Naive thymus-derived CD4-positive, alpha-beta T cell (primary cell): ENCODE measurements around the gene RAET1G. TPM values are rescaled to one million over a fixed set of nuclear protein-coding genes. Genes with fewer than 3 reads are reported as not detected.
"Not testable (repeated sequence)": the region's sequence is repeated elsewhere in the genome, so short reads cannot be mapped to it uniquely, and the experiment has no call there.

Experiments used
- ATAC-seq: fragments of 150-1000 bp; cut with Tn5 transposase; 2 replicates; pipeline ENCODE4 v1.10.0; 2021; ENCODE audit warnings: mild to moderate bottlenecking, moderate library complexity
- CTCF ChIA-PET: fragments of 350-600 bp; sonication (Branson Sonifier 250); formaldehyde crosslinking; loops from one replicate; lab custom pipeline; 2021; ENCODE audit warnings: antibody characterized with exemption; lab: Charles Lee
- POLR2A ChIA-PET: fragments of 350-600 bp; sonication (Branson Sonifier 250); formaldehyde crosslinking; loops from one replicate; lab custom pipeline; 2021; ENCODE audit warnings: antibody characterized with exemption, inconsistent platforms; lab: Charles Lee
- DNase-seq, 9 donors: peaks; one replicate each; pipeline versions ENCODE4 v3.0.0 to v3.0.0-alpha.2; 2020 to 2022; ENCODE audit warnings: mixed read lengths in 1 of 9
- H3K27ac ChIP-seq: one replicate; pipeline ENCODE4 v1.7.0; 2013; ENCODE audit warnings: mild to moderate bottlenecking, low read depth, low read length, moderate library complexity
- H3K27me3 ChIP-seq, 2 donors: one replicate each; pipeline ENCODE4 v1.7.0; 2013; ENCODE audit warnings: low read length in 2 of 2, mild to moderate bottlenecking in 2 of 2, moderate library complexity in 2 of 2; ENCODE audit not compliant: control insufficient read depth in 2 of 2, insufficient read depth in 2 of 2
- H3K36me3 ChIP-seq, 3 experiments: 1 replicate in 2 of 3; 2 replicates in 1 of 3; pipeline ENCODE4 v1.7.0; 2013; ENCODE audit warnings: low read length in 3 of 3, mild to moderate bottlenecking in 3 of 3, moderate library complexity in 1 of 3; ENCODE audit not compliant: insufficient read depth in 3 of 3, control insufficient read depth in 2 of 3
- H3K4me1 ChIP-seq, 2 donors: one replicate each; pipeline ENCODE4 v1.7.0; 2013; ENCODE audit warnings: low read length in 2 of 2, mild to moderate bottlenecking in 2 of 2, moderate library complexity in 1 of 2; ENCODE audit not compliant: control insufficient read depth in 2 of 2, insufficient read depth in 2 of 2
- H3K4me3 ChIP-seq: 2 replicates; pipeline ENCODE4 v1.7.0; 2013; ENCODE audit warnings: mild to moderate bottlenecking, low read length
- H3K9me3 ChIP-seq, 3 experiments: 1 replicate in 2 of 3; 2 replicates in 1 of 3; pipeline ENCODE4 v1.7.0; 2013; ENCODE audit warnings: low read length in 3 of 3; ENCODE audit not compliant: control insufficient read depth in 2 of 3
- H3K27ac Mint-ChIP-seq, 9 donors: one replicate each; pipeline ENCODE4 v1.8.0; 2020 to 2022; ENCODE audit warnings: mixed read lengths in 9 of 9, mild to moderate bottlenecking in 8 of 9, moderate library complexity in 5 of 9, inconsistent platforms in 2 of 9
- H3K27me3 Mint-ChIP-seq, 5 donors: one replicate each; pipeline ENCODE4 v1.8.0; 2021 to 2022; ENCODE audit warnings: mixed read lengths in 5 of 5, mild to moderate bottlenecking in 1 of 5
- H3K36me3 Mint-ChIP-seq, 5 donors: one replicate each; pipeline ENCODE4 v1.8.0; 2020 to 2022; ENCODE audit warnings: mixed read lengths in 5 of 5, mild to moderate bottlenecking in 3 of 5, inconsistent platforms in 1 of 5
- H3K4me1 Mint-ChIP-seq, 7 donors: one replicate each; pipeline ENCODE4 v1.8.0; 2020 to 2022; ENCODE audit warnings: mixed read lengths in 7 of 7, mild to moderate bottlenecking in 3 of 7, inconsistent platforms in 1 of 7
- H3K4me3 Mint-ChIP-seq, 10 donors: one replicate each; pipeline ENCODE4 v1.8.0; 2020 to 2022; ENCODE audit warnings: mild to moderate bottlenecking in 10 of 10, mixed read lengths in 10 of 10, moderate library complexity in 6 of 10, inconsistent platforms in 2 of 10
- H3K9me3 Mint-ChIP-seq, 11 donors: one replicate each; pipeline ENCODE4 v1.8.0; 2020 to 2022; ENCODE audit warnings: mixed read lengths in 11 of 11, mild to moderate bottlenecking in 4 of 11, inconsistent platforms in 1 of 11, moderate library complexity in 1 of 11
- intact Hi-C, 2 donors: fragments of 100-400 bp; cut with micrococcal nuclease; formaldehyde crosslinking; loops; one replicate each; pipeline ENCODE4 v1.15.1; 2023
- polyA plus RNA-seq, 2 donors: library from polyadenylated mRNA; unstranded; fragments of 300-500 nt; fragmentation: Illumina TruSeq; gene quantifications; one replicate each; pipeline ENCODE4 v1.2.3, GENCODE V29; 2021
- total RNA-seq, 6 experiments: library from RNA in 5 of 6; stranded (reverse) in 5 of 6; gene quantifications; 1 replicate in 5 of 6; 2 replicates in 1 of 6; pipeline ENCODE4 v1.2.3 and lab custom pipeline; 2021 to 2026

Gene RAET1G
- total and polyA plus RNA-seq, 7 experiments from 2014 or later: not detected

DNA sequence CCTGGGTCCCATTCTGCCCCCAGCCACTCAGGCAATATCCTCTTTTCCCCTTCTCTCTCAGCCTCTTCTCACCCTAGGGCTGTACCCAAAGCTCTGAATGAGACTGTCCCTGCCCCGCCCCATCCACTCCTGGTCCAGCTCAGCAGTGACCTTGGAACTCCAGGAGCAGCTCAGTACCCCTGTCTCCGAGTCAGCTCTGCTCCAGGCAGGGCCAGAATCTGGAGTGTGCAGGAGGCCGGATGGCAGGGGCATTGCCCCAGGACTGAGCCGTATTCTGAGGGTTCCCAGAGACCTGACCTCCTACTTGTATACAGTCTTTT lies 2.0 kb upstream of the RAET1G start:
- H3K36me3 Mint-ChIP-seq: no peaks in the 10 kb centered on the region

DNA sequence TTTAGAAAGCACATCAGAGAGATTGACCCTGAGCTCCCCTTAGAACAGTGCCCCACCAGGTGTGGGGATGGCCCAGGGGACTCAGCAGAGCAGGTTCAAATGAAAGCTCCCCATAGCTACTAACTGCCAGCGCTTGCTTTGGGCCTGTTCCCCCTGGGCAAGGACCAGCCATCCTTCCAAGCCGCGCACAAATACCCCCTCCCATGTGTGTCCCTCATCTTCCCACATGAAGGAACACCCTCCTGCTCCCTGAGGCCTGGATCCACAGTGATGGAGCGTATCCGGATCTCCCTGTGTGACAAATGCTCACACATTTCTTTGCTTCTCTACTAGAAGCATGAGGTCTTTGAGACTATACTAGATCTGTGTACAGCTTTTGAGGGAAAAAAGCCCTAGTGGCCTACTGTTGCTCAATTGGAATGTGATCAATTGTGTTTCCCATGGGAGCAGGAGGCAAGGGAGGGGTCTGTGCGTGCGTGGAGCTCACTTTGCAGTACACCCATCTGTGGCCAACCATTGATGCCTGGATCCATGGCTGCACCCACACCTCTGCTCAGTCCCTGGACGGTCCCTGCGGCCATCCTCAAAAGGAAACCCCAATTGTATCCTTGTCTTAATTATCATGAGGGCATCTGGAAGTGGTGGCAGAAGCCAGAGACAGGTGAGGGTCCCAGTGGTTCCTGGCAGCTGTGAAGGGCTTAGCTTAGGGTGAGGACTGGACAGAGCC lies 1.4 kb upstream of the RAET1G start:
- Mint-ChIP-seq H3K27ac (peak overlapping the region in 1 of 9 donors; percentile 67), H3K4me3 (peak overlapping the region; percentile 8 to 89 (median 76)), H3K9me3 (peaks cover 0 to 6% (median 0%) of the 10 kb centered on the region in 11 donors), H3K36me3 (no peaks in the 10 kb centered on the region), H3K27me3 (peaks cover 80 to 90% (median 87%) of the 10 kb centered on the region in 5 donors), H3K4me1 (peaks cover 18 to 30% (median 26%) of the 10 kb centered on the region in 7 donors)
- CTCF ChIA-PET: interaction anchor here (0.6 to 1.5 kb wide), 4 partner anchors 8 to 178 kb away, joined by 3 to 5 read pairs (median 3); partner anchors contain the start of gene NUP43
- Histone ChIP-seq H3K9me3 (no peaks in the 10 kb centered on the region), H3K4me1 (peaks cover 6 to 7% of the 10 kb centered on the region in 2 donors), H3K27me3 (peaks cover 16% of the 10 kb centered on the region in 2 donors), H3K27ac (no peak overlapping the region), H3K36me3 (no peaks in the 10 kb centered on the region), H3K4me3 (no peak overlapping the region)
- no peak for DNase-seq
- intact Hi-C loops: loop anchor here in 1 of 2 donors (10.0 kb wide), 1 partner anchor 900 kb away; no protein-coding TSS in a partner anchor
- POLR2A ChIA-PET: interaction anchor here (0.6 kb wide), 1 partner anchor 88 kb away, joined by 4 read pairs; no protein-coding TSS in a partner anchor
- ATAC-seq: no peak

More for the DNA sequence above, 2.0 kb upstream of the RAET1G start:
- Mint-ChIP-seq H3K4me1 (peaks cover 18 to 30% (median 26%) of the 10 kb centered on the region in 7 donors), H3K27ac (no peak overlapping the region), H3K9me3 (peaks cover 0 to 6% (median 0%) of the 10 kb centered on the region in 11 donors), H3K4me3 (peak overlapping the region in 4 of 10 donors; percentile 8 to 89 (median 67)), H3K27me3 (peaks cover 85 to 92% (median 88%) of the 10 kb centered on the region in 5 donors)
- H3K27me3 ChIP-seq: peaks cover 21% of the 10 kb centered on the region in 2 donors
- no peaks in the 10 kb centered on the region for H3K36me3 ChIP-seq
- ChIA-PET POLR2A (interaction anchor here (0.6 kb wide), 1 partner anchor 87 kb away, joined by 4 read pairs; no protein-coding TSS in a partner anchor), CTCF (interaction anchor here (0.6 to 1.3 kb wide), 4 partner anchors 8 to 179 kb away, joined by 3 to 5 read pairs (median 3); partner anchors contain the start of gene NUP43)
- H3K9me3 ChIP-seq: no peaks in the 10 kb centered on the region
- H3K27ac ChIP-seq: no peak overlapping the region
- no peak overlapping the region for H3K4me3 ChIP-seq
- intact Hi-C loops: loop anchor here (1.0 to 10.0 kb wide), 4 partner anchors 43 to 900 kb away; partner anchors contain the start of gene GINM1 (in 1 of the 2)
- H3K4me1 ChIP-seq: peaks cover 6 to 7% of the 10 kb centered on the region in 2 donors
- ATAC-seq (no peak), DNase-seq (no peak)

DNA sequence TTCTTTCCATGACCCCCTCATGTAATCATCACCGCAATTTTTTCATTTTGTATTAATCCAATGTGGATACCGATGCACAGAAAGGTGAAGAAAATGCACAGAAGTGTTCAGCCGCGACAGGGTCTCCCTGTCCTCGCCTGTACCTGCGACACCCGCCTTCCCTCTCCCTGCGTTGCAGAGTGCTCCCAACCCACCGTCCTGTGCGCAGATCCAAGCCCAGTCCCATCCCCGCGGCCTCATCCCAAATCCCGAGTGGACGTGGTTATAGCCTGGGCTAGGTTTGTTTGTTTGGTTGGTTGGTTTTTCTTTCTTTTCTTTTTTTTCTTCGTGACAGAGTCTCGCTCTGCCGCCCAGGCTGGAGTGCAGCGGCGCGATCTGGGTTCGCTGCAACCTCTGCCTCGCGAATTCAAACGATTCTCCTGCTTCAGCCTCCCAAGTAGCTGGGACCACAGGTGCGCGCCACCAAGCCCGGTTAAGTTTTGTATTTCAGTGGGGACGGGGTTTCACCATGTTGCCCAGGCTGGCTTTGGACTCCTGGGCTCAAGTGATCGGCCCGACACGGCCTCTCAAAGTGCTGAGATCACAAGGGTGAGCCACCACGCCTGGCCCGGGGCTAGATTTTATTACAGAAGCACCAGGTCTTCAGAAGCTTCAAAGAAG lies 536 bp upstream of the RAET1G start:
- ChIA-PET CTCF (interaction anchor here (1.5 kb wide), 1 partner anchor 87 kb away, joined by 3 read pairs; no protein-coding TSS in a partner anchor), POLR2A (no interaction called here)
- peaks cover 75 to 88% (median 83%) of the 10 kb centered on the region in 5 donors for H3K27me3 Mint-ChIP-seq
- intact Hi-C loops: loop anchor here (1.0 to 10.0 kb wide), 4 partner anchors 27 to 899 kb away; partner anchors contain the start of gene PPIL4 (in 1 of the 2)
- ATAC-seq: peak; percentile 16
- H3K4me1 Mint-ChIP-seq: peaks cover 18 to 30% (median 26%) of the 10 kb centered on the region in 7 donors
- H3K27ac Mint-ChIP-seq: peak overlapping the region in 3 of 9 donors; percentile 16 to 68 (median 52)
- Histone ChIP-seq H3K27ac (no peak overlapping the region), H3K4me3 (peak overlapping the region; percentile 65), H3K36me3 (no peaks in the 10 kb centered on the region), H3K4me1 (peaks cover 6 to 7% of the 10 kb centered on the region in 2 donors), H3K27me3 (peaks cover 16% of the 10 kb centered on the region in 2 donors), H3K9me3 (no peaks in the 10 kb centered on the region)
- peak overlapping the region; percentile 82 to 89 (median 86) for H3K4me3 Mint-ChIP-seq
- no peak for DNase-seq
- no peaks in the 10 kb centered on the region for H3K36me3 Mint-ChIP-seq
- H3K9me3 Mint-ChIP-seq: peaks cover 0 to 2% (median 0%) of the 10 kb centered on the region in 11 donors

- H3K27ac ChIP-seq, DNase-seq, H3K36me3 Mint-ChIP-seq, H3K4me3 ChIP-seq, H3K36me3 ChIP-seq, H3K9me3 Mint-ChIP-seq, H3K27ac Mint-ChIP-seq, H3K9me3 ChIP-seq, ATAC-seq, H3K4me1 ChIP-seq, CTCF ChIA-PET, POLR2A ChIA-PET: not testable (repeated sequence)
- peaks cover 16% of the 10 kb centered on the region in 2 donors for H3K27me3 ChIP-seq
- intact Hi-C loops: loop anchor here (2.0 to 10.0 kb wide), 2 partner anchors 375 to 897 kb away; partner anchors contain the start of gene PPIL4 (in 1 of the 2)
- peak overlapping the region; percentile 53 to 89 (median 64) for H3K4me3 Mint-ChIP-seq
- peaks cover 18 to 30% (median 26%) of the 10 kb centered on the region in 7 donors for H3K4me1 Mint-ChIP-seq
- H3K27me3 Mint-ChIP-seq: peaks cover 62 to 75% (median 70%) of the 10 kb centered on the region in 5 donors
Measured at GRCh38 chr6:149922091-149922490, 830 bp downstream of the RAET1G start.

GRCh38 chr6:149921361-149921760 lies 1.6 kb downstream of the RAET1G start:
- Mint-ChIP-seq H3K4me1 (peaks cover 16 to 28% (median 24%) of the 10 kb centered on the region in 7 donors), H3K36me3 (no peaks in the 10 kb centered on the region), H3K4me3 (peak overlapping the region in 5 of 10 donors; percentile 0 to 89 (median 58)), H3K9me3 (peaks cover 0 to 2% (median 0%) of the 10 kb centered on the region in 11 donors), H3K27me3 (peaks cover 59 to 74% (median 68%) of the 10 kb centered on the region in 5 donors), H3K27ac (no peak overlapping the region)
- H3K36me3 ChIP-seq: no peaks in the 10 kb centered on the region
- no peaks in the 10 kb centered on the region for H3K9me3 ChIP-seq
- ChIA-PET POLR2A (no interaction called here), CTCF (no interaction called here)
- intact Hi-C loops: loop anchor here in 1 of 2 donors (10.0 kb wide), 1 partner anchor 897 kb away; no protein-coding TSS in a partner anchor
- peaks cover 11 to 12% of the 10 kb centered on the region in 2 donors for H3K27me3 ChIP-seq
- DNase-seq: no peak
- no peak overlapping the region for H3K4me3 ChIP-seq
- H3K4me1 ChIP-seq: peaks cover 6% of the 10 kb centered on the region in 2 donors
- no peak overlapping the region for H3K27ac ChIP-seq
- no peak for ATAC-seq

- intact Hi-C loops: loop anchor here in 1 of 2 donors (10.0 kb wide), 1 partner anchor 895 kb away; no protein-coding TSS in a partner anchor
- CTCF ChIA-PET: no interaction called here
- Mint-ChIP-seq H3K36me3 (no peaks in the 10 kb centered on the region), H3K4me3 (no peak overlapping the region), H3K27ac (no peak overlapping the region), H3K9me3 (peaks cover 0 to 2% (median 0%) of the 10 kb centered on the region in 11 donors), H3K27me3 (peaks cover 48 to 68% (median 56%) of the 10 kb centered on the region in 5 donors), H3K4me1 (peaks cover 12 to 22% (median 17%) of the 10 kb centered on the region in 7 donors)
- Histone ChIP-seq H3K36me3 (no peaks in the 10 kb centered on the region), H3K27me3 (peaks cover 6 to 10% of the 10 kb centered on the region in 2 donors), H3K4me1 (peaks cover 0 to 6% of the 10 kb centered on the region in 2 donors), H3K27ac (no peak overlapping the region), H3K9me3 (no peaks in the 10 kb centered on the region), H3K4me3 (no peak overlapping the region)
- ATAC-seq (no peak), DNase-seq (no peak)
- POLR2A ChIA-PET: no interaction called here
Measured at GRCh38 chr6:149919834-149920225, 3.1 kb downstream of the RAET1G start.
